ENCODE data around the gene TAF9. TPM values are rescaled to one million over a fixed set of nuclear protein-coding genes. Genes with fewer than 3 reads are reported as not detected.

The TAF9 gene
- total RNA-seq, 4 donors from 2014 or later: 31.4 to 42.0 (median 39.2) TPM

GRCh38 chr5:69359699-69360098 lies 9.6 kb downstream of the TAF9 start:
- 84% methylated on average over 3 of the region's 3 CpGs for WGBS
- Histone ChIP-seq H3K9me3 (no peaks in the 10 kb centered on the region), H3K4me1 (no peaks in the 10 kb centered on the region), H3K27ac (no peak overlapping the region), H3K4me3 (no peak overlapping the region), H3K36me3 (peaks cover 15% of the 10 kb centered on the region), H3K27me3 (no peaks in the 10 kb centered on the region)
- no peak for DNase-seq (ENCODE audit: low spot score in 2 of 2)
- TF ChIP-seq POLR2A (IDR thresholded peaks at IDR 0.05) (no peak), POLR2AphosphoS5 (IDR thresholded peaks at IDR 0.05) (no peak), EP300 (IDR thresholded peaks at IDR 0.05) (no peak), CTCF (IDR thresholded peaks at IDR 0.05) (no peak)

GRCh38 chr5:69350664-69351063 lies 18.7 kb downstream of the TAF9 start:
- no peak overlapping the region for H3K4me3 ChIP-seq
- no peaks in the 10 kb centered on the region for H3K9me3 ChIP-seq
- no peak overlapping the region for H3K27ac ChIP-seq
- no peaks in the 10 kb centered on the region for H3K4me1 ChIP-seq
- H3K27me3 ChIP-seq: no peaks in the 10 kb centered on the region
- peaks cover 47% of the 10 kb centered on the region for H3K36me3 ChIP-seq
- no peak for TF ChIP-seq EP300 (IDR thresholded peaks at IDR 0.05)
- TF ChIP-seq POLR2A (IDR thresholded peaks at IDR 0.05): no peak
- no peak for TF ChIP-seq POLR2AphosphoS5 (IDR thresholded peaks at IDR 0.05)
- no peak for TF ChIP-seq CTCF (IDR thresholded peaks at IDR 0.05)
- DNase-seq (ENCODE audit: low spot score in 2 of 2): no peak

- no peaks in the 10 kb centered on the region for H3K36me3 ChIP-seq
- no peak overlapping the region for H3K27ac ChIP-seq
- no peak for DNase-seq (ENCODE audit: low spot score in 2 of 2)
- no peaks in the 10 kb centered on the region for H3K4me1 ChIP-seq
- no peak for TF ChIP-seq EP300 (IDR thresholded peaks at IDR 0.05)
- no peak for TF ChIP-seq POLR2AphosphoS5 (IDR thresholded peaks at IDR 0.05)
- no peak for TF ChIP-seq POLR2A (IDR thresholded peaks at IDR 0.05)
- TF ChIP-seq CTCF (IDR thresholded peaks at IDR 0.05): no peak
- 77% methylated on average over 1 of the region's 1 CpG for WGBS
- no peaks in the 10 kb centered on the region for H3K9me3 ChIP-seq
- H3K4me3 ChIP-seq: no peak overlapping the region
- no peaks in the 10 kb centered on the region for H3K27me3 ChIP-seq
Measured at GRCh38 chr5:69343083-69343482, 26.2 kb downstream of the TAF9 start.

- Histone ChIP-seq H3K27me3 (no peaks in the 10 kb centered on the region), H3K9me3 (no peaks in the 10 kb centered on the region), H3K36me3 (no peaks in the 10 kb centered on the region), H3K4me1 (no peaks in the 10 kb centered on the region), H3K27ac (no peak overlapping the region), H3K4me3 (no peak overlapping the region)
- TF ChIP-seq EP300 (IDR thresholded peaks at IDR 0.05): no peak
- no peak for DNase-seq (ENCODE audit: low spot score in 2 of 2)
- WGBS: 83% methylated on average over 4 of the region's 4 CpGs
Measured at GRCh38 chr5:69341520-69342161, 27.7 kb downstream of the TAF9 start.

- TF ChIP-seq EP300 (IDR thresholded peaks at IDR 0.05) (no peak), POLR2A (IDR thresholded peaks at IDR 0.05) (no peak), CTCF (IDR thresholded peaks at IDR 0.05) (no peak), POLR2AphosphoS5 (IDR thresholded peaks at IDR 0.05) (no peak)
- H3K36me3 ChIP-seq: no peaks in the 10 kb centered on the region
- H3K27ac ChIP-seq: no peak overlapping the region
- no peaks in the 10 kb centered on the region for H3K27me3 ChIP-seq
- H3K4me3 ChIP-seq: no peak overlapping the region
- no peaks in the 10 kb centered on the region for H3K9me3 ChIP-seq
- peak in 1 of 2 donors; percentile 11 for DNase-seq (ENCODE audit: low spot score in 2 of 2)
- WGBS: 95% methylated on average over 7 of the region's 7 CpGs
- peaks cover 18% of the 10 kb centered on the region for H3K4me1 ChIP-seq
Measured at GRCh38 chr5:69335341-69335935, 33.9 kb downstream of the TAF9 start.
